ENCODE results near the gene TFAP2E.

The TFAP2E gene

DNA sequence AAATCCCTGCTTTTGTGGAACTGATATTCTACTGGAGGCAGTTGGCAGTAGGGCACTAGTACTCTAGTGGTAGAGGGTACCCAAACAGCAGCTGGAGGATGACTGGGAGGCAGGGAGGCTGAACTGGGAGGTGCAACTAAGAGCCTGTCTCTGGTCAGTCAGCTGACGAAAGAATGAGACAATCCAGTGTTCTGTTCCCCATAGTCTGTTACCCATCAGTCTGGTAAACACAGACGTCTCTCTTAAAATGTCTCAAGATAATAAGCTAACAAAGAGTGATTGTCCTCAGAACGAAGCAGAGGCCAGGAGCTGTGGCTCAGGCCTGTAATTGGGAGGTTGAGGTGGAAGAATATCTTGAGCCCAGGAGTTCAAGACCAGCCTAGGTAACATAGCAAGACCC lies 30.4 kb downstream of the TFAP2E start:
- TF ChIP-seq PAX5 (IDR thresholded peaks at IDR 0.05; ENCODE audit: insufficient read depth, low read length, severe bottlenecking) (no peak), POU2F2 (IDR thresholded peaks at IDR 0.05; ENCODE audit: low read depth, low read length) (no peak), TAF1 (IDR thresholded peaks at IDR 0.05; ENCODE audit: low read depth, low read length) (no peak), POLR2A (IDR thresholded peaks at IDR 0.05; ENCODE audit: low read depth, low read length) (no peak), SPI1 (IDR thresholded peaks at IDR 0.05; ENCODE audit: low read depth, low read length) (no peak)
- FAIRE-seq: no peak
- DNase-seq (ENCODE audit: insufficient read length, low spot score): no peak

- FAIRE-seq: no peak
- no peak for TF ChIP-seq POLR2A (IDR thresholded peaks at IDR 0.05; ENCODE audit: low read depth, low read length)
- TF ChIP-seq POLR2AphosphoS5 (IDR thresholded peaks at IDR 0.05; ENCODE audit: low read depth, low read length): no peak
- TF ChIP-seq POU2F2 (IDR thresholded peaks at IDR 0.05; ENCODE audit: low read depth, low read length): no peak
- TF ChIP-seq PAX5 (IDR thresholded peaks at IDR 0.05; ENCODE audit: insufficient read depth, low read length, severe bottlenecking): no peak
- TF ChIP-seq SPI1 (IDR thresholded peaks at IDR 0.05; ENCODE audit: low read depth, low read length): no peak
- TF ChIP-seq TAF1 (IDR thresholded peaks at IDR 0.05; ENCODE audit: low read depth, low read length): no peak
These were observed 30.8 kb downstream of the TFAP2E start for GRCh38 chr1:35603941-35604340.

GRCh38 chr1:35605071-35605866 lies 32.2 kb downstream of the TFAP2E start:
- FAIRE-seq: no peak
- no peak for TF ChIP-seq PAX5 (IDR thresholded peaks at IDR 0.05; ENCODE audit: insufficient read depth, low read length, severe bottlenecking)
- no peak for DNase-seq (ENCODE audit: insufficient read length, low spot score)

More at GRCh38 chr1:35603941-35604340, 30.8 kb downstream of the TFAP2E start:
- no peak for DNase-seq (ENCODE audit: insufficient read length, low spot score)

GRCh38 chr1:35605867-35606182 lies 32.7 kb downstream of the TFAP2E start:
- FAIRE-seq (no peak), DNase-seq (ENCODE audit: insufficient read length, low spot score) (no peak)
- no peak for TF ChIP-seq POLR2A (IDR thresholded peaks at IDR 0.05; ENCODE audit: low read depth, low read length)
- TF ChIP-seq SPI1 (IDR thresholded peaks at IDR 0.05; ENCODE audit: low read depth, low read length): no peak
- no peak for TF ChIP-seq TAF1 (IDR thresholded peaks at IDR 0.05; ENCODE audit: low read depth, low read length)
- no peak for TF ChIP-seq PAX5 (IDR thresholded peaks at IDR 0.05; ENCODE audit: insufficient read depth, low read length, severe bottlenecking)
- no peak for TF ChIP-seq POLR2AphosphoS5 (IDR thresholded peaks at IDR 0.05; ENCODE audit: low read depth, low read length)
- no peak for TF ChIP-seq POU2F2 (IDR thresholded peaks at IDR 0.05; ENCODE audit: low read depth, low read length)

- FAIRE-seq (no peak), DNase-seq (ENCODE audit: insufficient read length, low spot score) (no peak)
- no peak for TF ChIP-seq POU2F2 (IDR thresholded peaks at IDR 0.05; ENCODE audit: low read depth, low read length)
- TF ChIP-seq TAF1 (IDR thresholded peaks at IDR 0.05; ENCODE audit: low read depth, low read length): no peak
- TF ChIP-seq POLR2A (IDR thresholded peaks at IDR 0.05; ENCODE audit: low read depth, low read length): no peak
- TF ChIP-seq SPI1 (IDR thresholded peaks at IDR 0.05; ENCODE audit: low read depth, low read length): no peak
- no peak for TF ChIP-seq POLR2AphosphoS5 (IDR thresholded peaks at IDR 0.05; ENCODE audit: low read depth, low read length)
- no peak for TF ChIP-seq PAX5 (IDR thresholded peaks at IDR 0.05; ENCODE audit: insufficient read depth, low read length, severe bottlenecking)
These were observed 38.5 kb downstream of the TFAP2E start for GRCh38 chr1:35611655-35612054.

- FAIRE-seq: no peak
- TF ChIP-seq POU2F2 (IDR thresholded peaks at IDR 0.05; ENCODE audit: low read depth, low read length): no peak
- TF ChIP-seq PAX5 (IDR thresholded peaks at IDR 0.05; ENCODE audit: insufficient read depth, low read length, severe bottlenecking): no peak
- TF ChIP-seq SPI1 (IDR thresholded peaks at IDR 0.05; ENCODE audit: low read depth, low read length): no peak
- no peak for TF ChIP-seq TAF1 (IDR thresholded peaks at IDR 0.05; ENCODE audit: low read depth, low read length)
- no peak for TF ChIP-seq POLR2AphosphoS5 (IDR thresholded peaks at IDR 0.05; ENCODE audit: low read depth, low read length)
- no peak for TF ChIP-seq POLR2A (IDR thresholded peaks at IDR 0.05; ENCODE audit: low read depth, low read length)
- no peak for DNase-seq (ENCODE audit: insufficient read length, low spot score)
These were observed 42.3 kb downstream of the TFAP2E start for GRCh38 chr1:35615440-35615839.

DNA sequence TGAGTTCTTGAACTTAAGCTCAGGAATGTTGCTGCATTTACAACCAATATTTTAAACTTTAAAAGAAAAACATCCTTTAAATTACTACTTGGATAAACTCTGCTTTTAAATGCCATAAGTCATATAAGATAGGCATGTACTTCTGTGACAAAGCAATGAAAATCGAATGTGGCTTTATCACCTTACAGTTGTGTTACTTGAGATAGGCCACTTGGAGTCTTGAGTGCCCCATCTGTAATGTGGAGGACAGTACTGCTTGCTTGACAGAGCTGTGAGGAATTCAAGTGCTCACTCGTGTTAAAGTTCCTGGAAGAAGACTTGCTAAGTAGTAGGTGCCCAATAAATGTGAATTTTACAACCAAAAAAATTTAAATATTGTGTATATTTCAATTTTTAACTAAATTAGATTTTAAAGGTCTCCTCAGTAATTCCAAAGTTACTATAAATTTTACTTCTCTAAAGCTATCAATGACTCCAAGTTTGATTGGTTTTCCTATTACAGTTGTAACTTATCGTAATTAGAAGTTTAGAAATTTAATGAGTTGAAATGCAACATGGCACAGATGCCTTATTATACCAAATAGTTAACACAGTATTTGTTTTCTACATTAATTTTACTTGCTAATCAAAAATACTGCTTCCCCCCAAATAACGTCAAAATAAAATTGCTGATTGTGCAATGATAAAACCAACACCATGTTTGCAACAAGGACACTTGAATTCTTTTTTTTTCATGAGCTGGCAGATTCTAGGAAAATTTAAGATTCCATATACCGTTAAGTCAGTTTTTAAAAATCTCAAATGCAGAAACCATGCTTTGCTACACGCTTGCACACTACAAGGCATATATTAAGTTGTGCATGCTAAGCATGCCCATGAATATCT lies 46.4 kb downstream of the TFAP2E start:
- no peak for FAIRE-seq
- TF ChIP-seq TAF1 (IDR thresholded peaks at IDR 0.05; ENCODE audit: low read depth, low read length) (no peak), PAX5 (IDR thresholded peaks at IDR 0.05; ENCODE audit: insufficient read depth, low read length, severe bottlenecking) (no peak), SPI1 (IDR thresholded peaks at IDR 0.05; ENCODE audit: low read depth, low read length) (no peak), POU2F2 (IDR thresholded peaks at IDR 0.05; ENCODE audit: low read depth, low read length) (no peak), POLR2A (IDR thresholded peaks at IDR 0.05; ENCODE audit: low read depth, low read length) (no peak), POLR2AphosphoS5 (IDR thresholded peaks at IDR 0.05; ENCODE audit: low read depth, low read length) (no peak)
- DNase-seq (ENCODE audit: insufficient read length, low spot score): no peak

DNA sequence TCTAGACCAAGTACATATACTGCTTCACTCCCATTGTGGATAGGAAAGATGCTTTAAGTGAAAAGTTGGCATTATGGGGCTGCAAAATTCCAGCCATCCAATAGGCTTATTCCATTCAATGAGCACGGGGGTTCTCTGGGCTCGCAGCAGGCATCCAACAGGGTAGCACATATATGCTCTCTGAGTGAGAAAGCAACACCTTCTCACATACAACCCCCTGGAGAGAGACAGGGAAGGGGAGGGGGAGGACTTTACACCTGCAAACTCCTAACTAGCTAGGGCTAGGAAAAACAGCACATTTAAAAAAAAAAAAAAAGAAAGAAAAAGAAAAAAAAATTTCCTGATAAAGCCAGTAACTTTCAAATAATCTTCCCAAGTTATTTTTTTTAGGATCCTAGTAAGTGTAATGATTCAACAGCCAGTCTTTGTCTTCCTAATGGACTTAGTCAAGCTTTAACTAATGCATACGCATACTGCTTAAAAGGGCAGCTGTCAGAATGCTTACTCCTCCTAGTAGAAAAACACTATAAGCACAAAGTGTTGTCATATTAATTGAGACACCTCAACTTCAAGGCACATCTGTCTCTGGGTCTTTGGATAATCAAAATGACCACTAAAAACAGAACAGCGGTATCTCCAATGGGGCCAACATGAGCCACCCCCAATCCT lies 49.5 kb downstream of the TFAP2E start:
- FAIRE-seq (no peak), DNase-seq (ENCODE audit: insufficient read length, low spot score) (no peak)
- TF ChIP-seq POU2F2 (IDR thresholded peaks at IDR 0.05; ENCODE audit: low read depth, low read length) (no peak), PAX5 (IDR thresholded peaks at IDR 0.05; ENCODE audit: insufficient read depth, low read length, severe bottlenecking) (no peak), TAF1 (IDR thresholded peaks at IDR 0.05; ENCODE audit: low read depth, low read length) (no peak), POLR2AphosphoS5 (IDR thresholded peaks at IDR 0.05; ENCODE audit: low read depth, low read length) (no peak), SPI1 (IDR thresholded peaks at IDR 0.05; ENCODE audit: low read depth, low read length) (no peak), POLR2A (IDR thresholded peaks at IDR 0.05; ENCODE audit: low read depth, low read length) (no peak)

GRCh38 chr1:35623832-35624231 lies 50.7 kb downstream of the TFAP2E start:
- FAIRE-seq: no peak
- DNase-seq (ENCODE audit: insufficient read length, low spot score): no peak
- TF ChIP-seq POLR2A (IDR thresholded peaks at IDR 0.05; ENCODE audit: low read depth, low read length) (no peak), TAF1 (IDR thresholded peaks at IDR 0.05; ENCODE audit: low read depth, low read length) (no peak), POLR2AphosphoS5 (IDR thresholded peaks at IDR 0.05; ENCODE audit: low read depth, low read length) (no peak), POU2F2 (IDR thresholded peaks at IDR 0.05; ENCODE audit: low read depth, low read length) (no peak), SPI1 (IDR thresholded peaks at IDR 0.05; ENCODE audit: low read depth, low read length) (no peak), PAX5 (IDR thresholded peaks at IDR 0.05; ENCODE audit: insufficient read depth, low read length, severe bottlenecking) (no peak)
